Colonic mucosa (tissue), 4 donors: ENCODE data around the gene RPS29. TPM values are rescaled to one million over a fixed set of nuclear protein-coding genes. Genes with fewer than 3 reads are reported as not detected.
A peak's percentile ranks its signal among the peaks of the same experiment; 100 is the strongest.
"Not testable (repeated sequence)": the region's sequence is repeated elsewhere in the genome, so short reads cannot be mapped to it uniquely, and the experiment has no call there.

ENCODE experiments used
- DNase-seq: peaks from one replicate; pipeline ENCODE4 v3.0.0-alpha.2; 2020
- H3K27ac ChIP-seq: fragments of 200-600 bp; one replicate; pipeline ENCODE4 v1.8.0; 2021
- H3K27me3 ChIP-seq: fragments of 200-600 bp; one replicate; pipeline ENCODE4 v1.8.0; 2021
- H3K36me3 ChIP-seq: fragments of 200-600 bp; one replicate; pipeline ENCODE4 v1.8.0; 2021
- H3K4me1 ChIP-seq: fragments of 200-600 bp; one replicate; pipeline ENCODE4 v1.8.0; 2021; ENCODE audit warnings: mild to moderate bottlenecking
- H3K4me3 ChIP-seq: fragments of 200-600 bp; one replicate; pipeline ENCODE4 v1.8.0; 2021
- H3K9ac ChIP-seq, 2 donors: one replicate each; pipeline ENCODE4 v1.7.0; 2013; ENCODE audit warnings: control low read depth in 2 of 2, low read depth in 2 of 2, low read length in 2 of 2
- H3K9me3 ChIP-seq: fragments of 200-600 bp; one replicate; pipeline ENCODE4 v1.8.0; 2021
- CTCF ChIP-seq: fragments of 200-600 bp; IDR thresholded peaks from one replicate; pipeline ENCODE4 v1.8.0; 2022; ENCODE audit warnings: antibody characterized with exemption, mild to moderate bottlenecking
- intact Hi-C: fragments of 100-400 bp; cut with DNase I; formaldehyde crosslinking; loops from one replicate; pipeline ENCODE4 v1.14.1; 2022
- total RNA-seq, 2 donors: library from RNA; stranded (reverse); fragmentation: NEBNext Ultra II Directional in 1 of 2; extraction: Animal tissue kit (Norgen Biotek cat#: 25700) in 1 of 2; gene quantifications; one replicate each; pipeline ENCODE4 v1.2.1, GENCODE V29; 2021
- donor health status: healthy.
- donor health status: DM: no; HTN: no; CAD: no.
- donor health status: DM: no; HTN: no; CAD: no.

Gene RPS29
- total RNA-seq, 2 donors from 2014 or later: 1,421 to 1,478 TPM

DNA sequence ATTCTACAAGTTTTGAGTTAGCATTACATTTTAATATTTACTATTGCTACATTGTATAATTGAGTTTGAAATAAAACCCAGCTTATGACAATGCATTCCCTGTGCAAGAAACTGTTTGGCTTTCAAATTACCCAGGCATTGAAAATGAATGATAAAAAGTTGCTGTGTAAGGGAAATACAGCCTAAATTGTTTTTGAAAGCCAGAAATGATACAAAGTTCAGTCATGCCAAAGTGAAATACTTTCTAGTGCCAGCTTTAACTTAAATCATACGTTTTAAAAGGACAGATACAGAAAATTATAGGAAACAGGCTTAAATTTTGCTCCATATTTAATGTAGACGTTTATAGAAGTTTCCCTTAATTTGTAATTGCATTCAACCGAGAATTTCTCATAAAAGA, 37.2 kb upstream of the RPS29 start:
- no peak for TF ChIP-seq CTCF
- H3K9ac ChIP-seq: no peak overlapping the region
- DNase-seq: no peak
- no peaks in the 10 kb centered on the region for H3K27me3 ChIP-seq
- H3K4me1 ChIP-seq: peaks cover 9% of the 10 kb centered on the region
- intact Hi-C loops: loop anchor here (5.0 kb wide), 1 partner anchor 36 kb away; the partner anchor contains the start of gene RPS29
- no peaks in the 10 kb centered on the region for H3K36me3 ChIP-seq
- no peaks in the 10 kb centered on the region for H3K9me3 ChIP-seq
- peak overlapping the region; percentile 33 for H3K27ac ChIP-seq
- H3K4me3 ChIP-seq: no peak overlapping the region

GRCh38 chr14:49622022-49622607, 35.9 kb upstream of the RPS29 start:
- no peak overlapping the region for H3K27ac ChIP-seq
- no peaks in the 10 kb centered on the region for H3K27me3 ChIP-seq
- H3K4me3 ChIP-seq: peak overlapping the region; percentile 68
- intact Hi-C loops: loop anchor here (5.0 kb wide), 1 partner anchor 35 kb away; the partner anchor contains the start of gene RPS29
- H3K9ac ChIP-seq: peak overlapping the region in 1 of 2 donors; percentile 99
- H3K36me3 ChIP-seq: no peaks in the 10 kb centered on the region
- H3K9me3 ChIP-seq: no peaks in the 10 kb centered on the region
- TF ChIP-seq CTCF: no peak
- peaks cover 9% of the 10 kb centered on the region for H3K4me1 ChIP-seq
- no peak for DNase-seq

- peak overlapping the region; percentile 68 for H3K4me3 ChIP-seq
- peak; percentile 67 for DNase-seq
- no peaks in the 10 kb centered on the region for H3K36me3 ChIP-seq
- peaks cover 9% of the 10 kb centered on the region for H3K4me1 ChIP-seq
- peak overlapping the region; percentile 89 to 99 for H3K9ac ChIP-seq
- TF ChIP-seq CTCF: no peak
- intact Hi-C loops: loop anchor here (5.0 kb wide), 1 partner anchor 34 kb away; the partner anchor contains the start of gene RPS29
- H3K9me3 ChIP-seq: no peaks in the 10 kb centered on the region
- no peaks in the 10 kb centered on the region for H3K27me3 ChIP-seq
- peak overlapping the region; percentile 96 for H3K27ac ChIP-seq
Measured at GRCh38 chr14:49621114-49621881, 35.1 kb upstream of the RPS29 start.

- Histone ChIP-seq H3K4me1 (peaks cover 9% of the 10 kb centered on the region), H3K9ac (peak within 1 kb of the TSS; percentile 89 to 99), H3K36me3 (no peaks in the 10 kb centered on the region), H3K4me3 (peak within 1 kb of the TSS; percentile 68), H3K27ac (peak within 1 kb of the TSS; percentile 96), H3K9me3 (no peaks in the 10 kb centered on the region), H3K27me3 (no peaks in the 10 kb centered on the region)
- TF ChIP-seq CTCF: no peak
- intact Hi-C loops: loop anchor here (5.0 kb wide), 1 partner anchor 33 kb away; the partner anchor contains the start of gene RPS29
- DNase-seq: peak; percentile 99
Measured at GRCh38 chr14:49620182-49621113, 34.3 kb upstream of the RPS29 start, which contains the start of the genes MGAT2 and RPL36AL. MGAT2 (plus strand) TSS chr14:49620799; CDS start chr14:49621269, 470 bp downstream. RPL36AL (minus strand) TSS chr14:49620626; CDS start chr14:49619104, 1,522 bp downstream.

DNA sequence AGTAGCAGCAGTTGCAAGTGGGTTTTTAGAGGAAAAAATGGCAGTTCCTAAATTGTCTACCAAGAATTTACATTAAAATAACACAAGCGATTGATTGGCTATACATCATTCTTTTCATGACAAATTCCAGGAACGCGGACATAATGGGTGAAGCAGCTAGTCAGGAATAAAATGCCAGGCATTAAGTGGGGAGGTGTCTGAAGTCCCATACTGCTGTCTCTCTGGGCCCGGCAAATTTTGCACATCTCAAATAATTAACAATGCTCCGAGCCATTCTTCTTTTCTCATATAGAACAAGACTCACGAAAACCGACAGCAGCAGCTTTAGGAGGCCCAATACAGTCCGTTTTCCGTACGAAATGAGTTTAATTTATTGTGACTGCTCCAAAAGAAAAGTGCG, 33.5 kb upstream of the RPS29 start:
- Histone ChIP-seq H3K27me3 (no peaks in the 10 kb centered on the region), H3K9me3 (no peaks in the 10 kb centered on the region), H3K4me1 (peaks cover 9% of the 10 kb centered on the region), H3K4me3 (peak overlapping the region; percentile 68), H3K27ac (peak overlapping the region; percentile 96), H3K9ac (peak overlapping the region; percentile 86 to 99), H3K36me3 (no peaks in the 10 kb centered on the region)
- TF ChIP-seq CTCF: no peak
- no peak for DNase-seq
- intact Hi-C loops: loop anchor here (5.0 kb wide), 1 partner anchor 32 kb away; the partner anchor contains the start of gene RPS29

- H3K9me3 ChIP-seq, H3K27me3 ChIP-seq, intact Hi-C loops, H3K36me3 ChIP-seq, H3K4me1 ChIP-seq, DNase-seq: not testable (repeated sequence)
- H3K27ac ChIP-seq: peak overlapping the region; percentile 96
- peak overlapping the region in 1 of 2 donors; percentile 99 for H3K9ac ChIP-seq
- peak overlapping the region; percentile 68 for H3K4me3 ChIP-seq
Measured at GRCh38 chr14:49619273-49619672, 33.1 kb upstream of the RPS29 start.
